GM12873 (cell line): Measurements from ENCODE around the gene LUZP1.

Experiments
- CTCF ChIP-seq: IDR thresholded peaks from 2 replicates; pipeline ENCODE4 v1.5.1; 2012; ENCODE audit warnings: low read depth, mild to moderate bottlenecking, moderate library complexity, low read length, control low read depth; ENCODE audit not compliant: insufficient read depth; ENCODE audit errors: missing control alignments

LUZP1 gene

GRCh38 chr1:23156940-23157339 lies 11.7 kb downstream of the LUZP1 start:
- TF ChIP-seq CTCF = no peak

- no peak for TF ChIP-seq CTCF
Observed at GRCh38 chr1:23152966-23153684, 15.5 kb downstream of the LUZP1 start.

- no peak for TF ChIP-seq CTCF
Observed at GRCh38 chr1:23150742-23151141, 17.9 kb downstream of the LUZP1 start.

- TF ChIP-seq CTCF = no peak
Observed at GRCh38 chr1:23150125-23150524, 18.5 kb downstream of the LUZP1 start.

- TF ChIP-seq CTCF = no peak
Observed at GRCh38 chr1:23149114-23149513, 19.5 kb downstream of the LUZP1 start.

- TF ChIP-seq CTCF = no peak
Observed at GRCh38 chr1:23148084-23148483, 20.6 kb downstream of the LUZP1 start.

- no peak for TF ChIP-seq CTCF
Observed at GRCh38 chr1:23140940-23141596, 27.6 kb downstream of the LUZP1 start.
